GM12878 (cell line): ENCODE measurements around the gene WDFY3. TPM values are rescaled to one million over a fixed set of nuclear protein-coding genes. Genes with fewer than 3 reads are reported as not detected.

Experiments used
- ATAC-seq: fragments of 200-7000 bp; cut with Tn5 transposase; 3 replicates; pipeline ENCODE4 v1.9.1; 2020; ENCODE audit warnings: mild to moderate bottlenecking, moderate library complexity
- BruUV-seq: library from RNA; stranded (reverse); fragments of 400-500 nt; replicated peaks from 2 replicates; lab custom pipeline; 2021; lab: Mats Ljungman, UMichigan
- CTCF ChIA-PET: fragments of 300-600 bp; sonication (Branson Sonifier 250); formaldehyde crosslinking; extraction: SDS; loops from one replicate; lab custom pipeline; 2021; ENCODE audit warnings: inconsistent platforms; lab: Yijun Ruan, JAX
- POLR2A ChIA-PET: fragments of 350-600 bp; formaldehyde crosslinking; extraction: SDS; loops from one replicate; lab custom pipeline; 2021; ENCODE audit warnings: inconsistent platforms; lab: Charles Lee
- RAD21 ChIA-PET: fragments of 300-600 bp; sonication (Branson Sonifier 250); formaldehyde crosslinking; loops from one replicate; lab custom pipeline; 2023; ENCODE audit warnings: antibody characterized with exemption; ENCODE audit not compliant: unreplicated experiment; lab: Charles Lee
- SMC1A ChIA-PET: fragments of 300-600 bp; sonication (Branson Sonifier 250); formaldehyde crosslinking; loops from one replicate; lab custom pipeline; 2023; ENCODE audit not compliant: unreplicated experiment, uncharacterized antibody; lab: Charles Lee
- DNase-seq: peaks from one replicate; pipeline ENCODE4 v3.0.0-alpha.2; 2011; ENCODE audit warnings: low read depth, low spot score
- FAIRE-seq: peaks from 3 replicates; lab custom pipeline; 2011; peaks lifted over from hg19 to GRCh38; lab: Jason Lieb, UNC
- H2AFZ ChIP-seq: 2 replicates; pipeline ENCODE4 v1.6.0; 2011; ENCODE audit warnings: low read depth, low read length, control low read depth; ENCODE audit not compliant: control insufficient read depth
- H3K27ac ChIP-seq: 2 replicates; pipeline ENCODE4 v1.5.1; 2011; ENCODE audit warnings: control low read depth; ENCODE audit not compliant: control insufficient read depth, insufficient read depth
- H3K27me3 ChIP-seq, 2 experiments: replicated peaks in 1 of 2; 2 replicates each; pipeline versions ENCODE4 v1.6.0 to v1.6.1; 2011; ENCODE audit warnings: low read length in 1 of 2; ENCODE audit not compliant: control insufficient read depth in 2 of 2, insufficient read depth in 2 of 2
- H3K36me3 ChIP-seq, 2 experiments: 2 replicates each; pipeline ENCODE4 v1.5.1; 2011; ENCODE audit warnings: low read length in 1 of 2; ENCODE audit not compliant: control insufficient read depth in 2 of 2, insufficient read depth in 2 of 2
- H3K4me1 ChIP-seq: 2 replicates; pipeline ENCODE4 v1.6.1; 2011; ENCODE audit warnings: mild to moderate bottlenecking, low read length, moderate library complexity, mixed read lengths; ENCODE audit not compliant: control insufficient read depth, insufficient read depth
- H3K4me2 ChIP-seq: 2 replicates; pipeline ENCODE4 v1.6.0; 2011; ENCODE audit warnings: control low read depth; ENCODE audit not compliant: control insufficient read depth, insufficient read depth
- H3K4me3 ChIP-seq: fragments of 200-600 bp; sonication (generic); 2 replicates; pipeline ENCODE4 v1.5.1; 2016
- H3K79me2 ChIP-seq: 2 replicates; pipeline ENCODE4 v1.6.0; 2011; ENCODE audit warnings: low read length; ENCODE audit not compliant: control insufficient read depth, insufficient read depth
- H3K9ac ChIP-seq: 2 replicates; pipeline ENCODE4 v1.8.0; 2011; ENCODE audit warnings: low read length, control low read depth, mixed read lengths; ENCODE audit not compliant: control insufficient read depth, insufficient read depth
- H3K9me3 ChIP-seq: replicated peaks from 3 replicates; pipeline ENCODE4 v1.5.1; 2011; ENCODE audit warnings: mild to moderate bottlenecking, low read length; ENCODE audit not compliant: control insufficient read depth, insufficient read depth
- H4K20me1 ChIP-seq: 2 replicates; pipeline ENCODE4 v1.6.0; 2011; ENCODE audit not compliant: control insufficient read depth, insufficient read depth
- BHLHE40 ChIP-seq, 2 experiments: fragments of 450-650 bp in 1 of 2; IDR thresholded peaks; 2 replicates each; pipeline ENCODE4 v1.6.1; 2011 to 2017; ENCODE audit warnings: low read depth in 2 of 2, borderline replicate concordance in 1 of 2, improper control_type of control experiment in 1 of 2, low read length in 1 of 2, mild to moderate bottlenecking in 1 of 2
- CTCF ChIP-seq, 3 experiments: IDR thresholded peaks in 2 of 3; conservative IDR thresholded peaks in 1 of 3; 2 replicates each; pipeline ENCODE4 v1.5.1; 2011; ENCODE audit warnings: low read depth in 3 of 3, low read length in 3 of 3, mild to moderate bottlenecking in 3 of 3, control low read depth in 2 of 3, moderate library complexity in 2 of 3, inconsistent platforms in 1 of 3, mixed read lengths in 1 of 3; ENCODE audit not compliant: control insufficient read depth in 2 of 3, insufficient read depth in 1 of 3; ENCODE audit errors: extremely low read depth in 1 of 3
- FOXM1 ChIP-seq: IDR thresholded peaks from 2 replicates; pipeline ENCODE4 v1.6.1; 2012; ENCODE audit warnings: low read depth, mild to moderate bottlenecking, inconsistent platforms, low read length, moderate library complexity
- HCFC1 ChIP-seq: fragments of 150-350 bp; IDR thresholded peaks from 2 replicates; pipeline ENCODE4 v1.6.1; 2014; ENCODE audit warnings: low read length
- JUND ChIP-seq: IDR thresholded peaks from 2 replicates; pipeline ENCODE4 v1.6.1; 2012; ENCODE audit warnings: low read depth, mild to moderate bottlenecking, low read length, improper control_type of control experiment, moderate library complexity
- KAT2A ChIP-seq: conservative IDR thresholded peaks from 2 replicates; pipeline ENCODE4 v1.6.1; 2011; ENCODE audit warnings: low read depth, low read length; ENCODE audit not compliant: control insufficient read depth
- NBN ChIP-seq: fragments of 450-650 bp; IDR thresholded peaks from 2 replicates; pipeline ENCODE4 v1.6.1; 2016
- NFIC ChIP-seq: IDR thresholded peaks from 2 replicates; pipeline ENCODE4 v1.6.1; 2012; ENCODE audit warnings: low read depth, mild to moderate bottlenecking, inconsistent platforms, low read length, moderate library complexity
- PAX5 ChIP-seq: IDR thresholded peaks from 2 replicates; pipeline ENCODE4 v1.6.1; 2011; ENCODE audit warnings: low read depth, low read length, borderline replicate concordance
- PRDM15 ChIP-seq: fragments of 450-650 bp; formaldehyde crosslinking; IDR thresholded peaks from 2 replicates; pipeline ENCODE4 v1.4.0; 2020; ENCODE audit warnings: mild to moderate bottlenecking, moderate library complexity
- SP1 ChIP-seq: IDR thresholded peaks from one replicate; pipeline ENCODE4 v1.6.1; 2011; ENCODE audit warnings: low read depth, low read length
- SREBF1 ChIP-seq: IDR thresholded peaks from 2 replicates; pipeline ENCODE4 v1.6.1; 2012; ENCODE audit warnings: mild to moderate bottlenecking, low read length
- SREBF2 ChIP-seq: IDR thresholded peaks from 2 replicates; pipeline ENCODE4 v1.6.1; 2012; ENCODE audit warnings: mild to moderate bottlenecking, low read length
- in situ Hi-C: fragments of 300-500 bp; cut with MboI; formaldehyde crosslinking; loops from 9 replicates; pipeline ENCODE4 v1.14.3; 2018; ENCODE audit warnings: mixed read lengths
- intact Hi-C: fragments of 100-400 bp; cut with micrococcal nuclease; formaldehyde crosslinking; loops from one replicate; pipeline ENCODE4 v1.14.2; 2022; ENCODE audit not compliant: unreplicated experiment
- polyA plus RNA-seq, 11 experiments: library from polyadenylated mRNA; depleted of rRNA in 4 of 11; unstranded in 6 of 11; stranded (reverse) in 5 of 11; fragments of >200 nt; fragmentation: Nextera tagmentation in 4 of 11; fragmentation: Illumina TruSeq in 1 of 11; extraction: Ambion mirVana in 4 of 11; extraction: Trizol in 1 of 11; gene quantifications; 1 replicate in 1 of 11; 2 replicates in 10 of 11; pipeline versions ENCODE4 v1.2.1 to v1.2.3, GENCODE V29; 2011 to 2016; ENCODE audit warnings: inconsistent platforms in 2 of 11, missing spikeins in 2 of 11, low read depth in 1 of 11
- total RNA-seq, 4 experiments: library from RNA; depleted of rRNA in 3 of 4; stranded (reverse); fragments of >200 nt in 3 of 4; fragmentation: Illumina TruSeq in 1 of 4; extraction: Trizol in 1 of 4; gene quantifications; 2 replicates each; pipeline versions ENCODE4 v1.2.1 to v1.2.3, GENCODE V29; 2013 to 2021
- TF ChIP-seq, protein P1 (sequence below): IDR thresholded peaks from 2 replicates; pipeline ENCODE4 v1.6.1; 2011; ENCODE audit warnings: low read depth, low read length, improper control_type of control experiment, borderline replicate concordance
- TF ChIP-seq, protein P2 (sequence below): fragments of 450-650 bp; IDR thresholded peaks from 2 replicates; pipeline ENCODE4 v1.6.1; 2014; ENCODE audit warnings: mild to moderate bottlenecking
- TF ChIP-seq, protein P3 (sequence below): IDR thresholded peaks from 2 replicates; pipeline ENCODE4 v1.6.1; 2011; ENCODE audit warnings: borderline replicate concordance, low read depth, mild to moderate bottlenecking, moderate library complexity, low read length; ENCODE audit not compliant: insufficient read depth, poor library complexity, severe bottlenecking

Gene WDFY3
- total and polyA plus RNA-seq, 10 of the 15 experiments (the other 5 are each of a cell fraction or from before 2014, with no cell fraction given) = 0.01 to 0.23 (median 0.12) TPM; not detected in 2

- ChIA-PET RAD21 (no interaction called here), CTCF (no interaction called here), POLR2A (interaction anchor here (0.6 kb wide), 1 partner anchor 149 kb away, joined by 3 read pairs; no protein-coding TSS in a partner anchor), SMC1A (no interaction called here)
- Histone ChIP-seq H4K20me1 (no peaks in the 10 kb centered on the region), H3K27ac (no peak overlapping the region), H3K9ac (no peak overlapping the region), H3K79me2 (no peaks in the 10 kb centered on the region), H3K9me3 (no peaks in the 10 kb centered on the region), H3K27me3 (no peaks in the 10 kb centered on the region), H3K4me2 (no peak overlapping the region), H3K4me1 (no peaks in the 10 kb centered on the region), H2AFZ (no peak overlapping the region), H3K36me3 (no peaks in the 10 kb centered on the region)
- FAIRE-seq (no peak), DNase-seq (no peak)
- intact Hi-C loops = no loop called here
- no TSS peak for BruUV-seq
- no peak for TF ChIP-seq BHLHE40 (IDR thresholded peaks at IDR 0.05; ENCODE audit: borderline replicate concordance in 1 of 2, low read depth in 2 of 2, low read length in 1 of 2)
- TF ChIP-seq NBN = no peak
- TF ChIP-seq PRDM15 (CRISPR knock-in tag) = no peak
- no peak for TF ChIP-seq PAX5
- TF ChIP-seq, protein P1, sequence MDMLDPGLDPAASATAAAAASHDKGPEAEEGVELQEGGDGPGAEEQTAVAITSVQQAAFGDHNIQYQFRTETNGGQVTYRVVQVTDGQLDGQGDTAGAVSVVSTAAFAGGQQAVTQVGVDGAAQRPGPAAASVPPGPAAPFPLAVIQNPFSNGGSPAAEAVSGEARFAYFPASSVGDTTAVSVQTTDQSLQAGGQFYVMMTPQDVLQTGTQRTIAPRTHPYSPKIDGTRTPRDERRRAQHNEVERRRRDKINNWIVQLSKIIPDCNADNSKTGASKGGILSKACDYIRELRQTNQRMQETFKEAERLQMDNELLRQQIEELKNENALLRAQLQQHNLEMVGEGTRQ = no peak
- TF ChIP-seq KAT2A = no peak
- no peak for TF ChIP-seq JUND
- TF ChIP-seq HCFC1 = no peak
- TF ChIP-seq SREBF2 = no peak
- no peak for TF ChIP-seq NFIC
- TF ChIP-seq, protein P2, sequence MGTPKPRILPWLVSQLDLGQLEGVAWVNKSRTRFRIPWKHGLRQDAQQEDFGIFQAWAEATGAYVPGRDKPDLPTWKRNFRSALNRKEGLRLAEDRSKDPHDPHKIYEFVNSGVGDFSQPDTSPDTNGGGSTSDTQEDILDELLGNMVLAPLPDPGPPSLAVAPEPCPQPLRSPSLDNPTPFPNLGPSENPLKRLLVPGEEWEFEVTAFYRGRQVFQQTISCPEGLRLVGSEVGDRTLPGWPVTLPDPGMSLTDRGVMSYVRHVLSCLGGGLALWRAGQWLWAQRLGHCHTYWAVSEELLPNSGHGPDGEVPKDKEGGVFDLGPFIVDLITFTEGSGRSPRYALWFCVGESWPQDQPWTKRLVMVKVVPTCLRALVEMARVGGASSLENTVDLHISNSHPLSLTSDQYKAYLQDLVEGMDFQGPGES = no peak
- TF ChIP-seq, protein P3, sequence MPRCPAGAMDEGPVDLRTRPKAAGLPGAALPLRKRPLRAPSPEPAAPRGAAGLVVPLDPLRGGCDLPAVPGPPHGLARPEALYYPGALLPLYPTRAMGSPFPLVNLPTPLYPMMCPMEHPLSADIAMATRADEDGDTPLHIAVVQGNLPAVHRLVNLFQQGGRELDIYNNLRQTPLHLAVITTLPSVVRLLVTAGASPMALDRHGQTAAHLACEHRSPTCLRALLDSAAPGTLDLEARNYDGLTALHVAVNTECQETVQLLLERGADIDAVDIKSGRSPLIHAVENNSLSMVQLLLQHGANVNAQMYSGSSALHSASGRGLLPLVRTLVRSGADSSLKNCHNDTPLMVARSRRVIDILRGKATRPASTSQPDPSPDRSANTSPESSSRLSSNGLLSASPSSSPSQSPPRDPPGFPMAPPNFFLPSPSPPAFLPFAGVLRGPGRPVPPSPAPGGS = no peak
- TF ChIP-seq FOXM1 = no peak
- no peak for TF ChIP-seq CTCF (IDR thresholded peaks at IDR 0.05 in 2 of 3, conservative IDR thresholded peaks at IDR 0.05 in 1 of 3; ENCODE audit: control insufficient read depth in 2 of 3, extremely low read depth in 1 of 3, insufficient read depth in 1 of 3, low read depth in 3 of 3, low read length in 3 of 3)
- no peak for TF ChIP-seq SREBF1
- TF ChIP-seq SP1 = no peak
- TF ChIP-seq, all 136 proteins: peak for 0
- in situ Hi-C loops = no loop called here
- no peak overlapping the region for H3K4me3 ChIP-seq
- ATAC-seq = no peak
Observed at GRCh38 chr4:84826681-84827080, 139.8 kb downstream of the WDFY3 start.
